GM21367 (cell line): ENCODE measurements around the gene NOL3.

Experiments
- ATAC-seq: cut with Tn5 transposase; IDR thresholded peaks from one replicate; pipeline ENCODE4 v1.9.1; 2021; ENCODE audit not compliant: unreplicated experiment

NOL3 gene

DNA sequence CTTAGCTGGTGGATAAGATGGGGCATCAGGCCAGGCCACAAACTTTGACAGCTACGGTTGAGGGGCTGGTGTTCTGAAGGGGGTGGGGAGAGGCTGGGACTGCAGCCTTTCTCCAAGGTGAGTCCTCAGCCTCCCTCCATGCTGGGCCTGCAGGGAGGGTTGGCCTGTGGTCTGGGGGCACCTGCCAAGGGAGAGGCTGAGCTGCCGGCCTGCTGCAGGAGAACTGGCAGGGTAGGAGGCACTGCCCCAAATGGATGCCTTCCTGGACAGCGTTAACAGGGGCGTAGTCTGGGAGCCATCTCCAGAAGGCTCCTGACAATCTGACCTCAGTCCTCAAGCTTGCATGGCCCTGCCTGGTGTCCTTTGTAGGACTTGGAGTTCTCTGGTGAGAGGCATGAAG, 33.7 kb downstream of the NOL3 start:
- no peak for ATAC-seq

DNA sequence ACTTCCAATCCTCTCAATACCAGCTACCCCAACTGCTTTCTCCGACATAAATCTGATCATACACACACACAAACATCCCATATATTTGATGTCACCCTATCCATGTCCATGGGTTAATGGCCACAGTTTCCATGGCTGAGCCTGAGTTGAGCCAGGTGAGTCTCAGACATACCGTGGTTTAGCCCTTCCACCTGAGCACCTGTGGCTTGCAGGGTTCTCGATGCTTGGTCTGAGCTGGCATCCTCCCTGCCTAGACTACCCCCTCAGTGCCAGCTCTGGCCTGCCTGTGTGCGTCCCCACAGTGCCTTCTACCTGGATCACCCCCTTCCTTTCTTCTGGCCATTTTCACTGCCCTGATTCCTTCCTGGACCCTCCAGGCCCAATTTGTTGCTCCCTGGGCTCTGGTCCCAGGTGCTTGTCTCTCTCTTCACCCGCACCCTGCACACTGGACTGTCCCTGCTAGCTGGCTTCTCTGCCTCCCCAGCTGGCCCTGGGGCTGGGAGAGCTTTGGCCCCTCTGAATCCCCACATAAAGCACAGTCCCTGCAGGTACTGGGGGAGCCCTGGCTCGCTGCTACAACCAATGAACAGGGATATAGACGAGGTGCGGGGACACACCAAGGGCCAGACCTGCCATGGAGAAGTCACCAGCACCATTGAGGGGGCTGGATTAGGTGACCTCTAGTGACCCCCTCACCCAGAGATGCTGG, 35.9 kb downstream of the NOL3 start:
- ATAC-seq, result no peak

DNA sequence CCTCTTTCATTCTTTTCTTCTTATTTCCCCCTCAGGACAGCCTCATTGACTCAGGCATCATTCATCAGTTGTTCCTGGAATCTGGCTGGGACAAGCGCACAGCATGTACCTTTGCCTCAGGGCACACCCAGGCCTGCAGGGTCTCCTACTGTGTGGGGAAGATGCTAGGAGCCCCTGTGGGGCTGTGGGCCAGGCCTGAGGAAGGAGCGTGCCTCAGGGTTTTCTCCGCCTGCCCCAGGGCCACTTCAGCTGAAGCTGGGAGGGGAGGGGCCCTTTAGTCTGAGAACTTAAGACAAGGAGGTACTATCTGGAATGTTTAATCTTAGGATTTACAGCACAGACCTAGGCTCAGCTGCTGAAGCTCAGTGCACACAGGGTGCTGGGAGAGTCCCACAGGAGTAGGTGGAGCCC, 36.5 kb downstream of the NOL3 start:
- ATAC-seq, result no peak

DNA sequence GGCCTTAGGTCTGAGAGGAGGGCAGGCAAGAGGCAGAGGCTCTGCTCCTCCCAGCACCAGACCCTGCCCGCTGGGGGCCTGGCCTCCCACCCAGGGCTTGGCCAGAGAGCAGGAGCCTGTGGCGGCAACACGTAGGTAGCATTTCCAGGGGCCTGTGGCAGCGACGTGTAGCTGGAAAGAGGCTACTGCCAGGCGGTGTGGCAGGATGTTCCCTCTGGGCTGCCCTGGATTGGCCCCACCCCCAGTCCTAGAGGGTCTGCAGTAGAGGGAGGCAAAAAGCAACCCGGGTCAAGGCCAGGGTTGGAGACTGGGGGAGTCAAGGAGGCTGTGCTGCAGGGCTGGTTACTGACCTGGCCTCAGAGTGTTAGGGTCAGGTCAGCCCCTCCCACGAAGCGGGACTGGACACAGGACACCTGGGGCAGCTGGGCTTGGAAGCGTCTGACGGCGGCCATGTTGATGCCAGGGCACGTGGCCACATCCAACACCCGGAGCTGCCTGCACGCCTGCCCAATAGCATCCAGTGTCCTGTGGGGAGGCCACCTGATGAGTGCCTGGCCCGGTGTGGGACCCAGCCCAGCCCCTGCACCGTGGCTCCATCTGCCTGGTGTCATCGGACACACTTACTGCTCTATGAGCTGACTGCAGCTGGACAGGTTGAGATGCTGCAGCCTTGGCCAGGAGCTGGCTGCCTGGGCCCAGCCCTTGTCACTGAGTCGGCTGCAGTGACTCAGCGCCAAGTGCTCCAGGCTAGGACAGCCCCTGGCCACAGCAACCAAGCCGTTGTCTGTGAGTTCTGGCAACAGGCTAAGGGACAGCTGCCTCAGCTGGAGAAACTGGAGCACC, 37.1 kb downstream of the NOL3 start:
- ATAC-seq, result no peak

DNA sequence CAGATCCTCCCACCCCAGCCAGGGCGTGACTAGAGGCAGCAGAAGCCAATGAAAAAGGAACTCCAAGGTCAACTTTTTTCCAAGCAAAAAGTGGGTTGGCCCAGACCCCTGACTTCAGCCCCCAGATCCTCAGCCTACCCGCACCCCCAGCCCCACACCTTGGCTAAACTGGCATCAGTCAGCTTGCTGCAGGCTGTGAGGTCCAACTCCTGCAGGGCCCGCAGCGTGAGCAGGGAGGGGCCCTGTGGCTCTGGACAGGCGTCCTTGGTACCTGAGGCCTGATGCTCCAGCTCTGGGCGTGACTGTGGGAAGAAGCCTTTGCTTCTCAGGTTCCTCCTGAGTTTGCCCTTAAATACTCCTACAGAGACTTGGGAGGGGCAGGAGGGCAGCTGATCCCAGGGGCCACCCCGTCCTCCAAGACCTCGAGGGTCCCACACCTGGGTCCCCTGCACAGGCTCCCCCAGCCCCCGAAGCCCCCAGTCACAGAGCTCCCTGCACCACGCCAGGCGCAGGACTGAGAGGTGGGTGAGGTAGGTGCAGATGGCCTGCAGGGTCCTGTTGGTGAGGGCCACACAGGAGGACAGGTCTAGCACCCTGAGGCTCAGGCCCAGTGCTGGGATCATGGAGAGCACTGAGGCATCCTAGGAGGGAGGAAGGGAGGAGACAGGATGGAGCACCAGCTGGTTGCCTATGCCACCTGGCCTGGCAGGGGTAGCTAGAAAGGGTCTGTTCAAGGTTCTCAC, 38.0 kb downstream of the NOL3 start:
- no peak for ATAC-seq

DNA sequence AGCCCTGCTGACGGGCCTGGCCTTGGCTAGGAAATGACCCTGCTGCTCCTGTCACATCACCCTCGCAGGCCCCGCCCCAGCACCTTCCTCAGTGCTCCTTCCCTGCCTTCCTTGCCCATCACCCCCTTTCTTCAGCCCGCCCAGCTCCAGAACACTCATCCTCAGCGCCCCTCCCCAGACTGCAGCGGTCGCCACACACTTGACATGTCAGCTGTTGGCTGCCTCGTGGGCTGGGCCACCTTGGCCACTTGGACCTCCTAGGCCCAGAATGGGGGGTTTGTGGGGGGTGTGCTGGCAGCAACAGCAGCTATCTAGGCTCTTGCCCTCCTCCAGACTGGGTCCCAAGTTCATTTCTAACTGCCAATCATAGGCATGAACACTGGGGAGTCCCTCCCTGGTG, 39.2 kb downstream of the NOL3 start:
- ATAC-seq, result no peak

DNA sequence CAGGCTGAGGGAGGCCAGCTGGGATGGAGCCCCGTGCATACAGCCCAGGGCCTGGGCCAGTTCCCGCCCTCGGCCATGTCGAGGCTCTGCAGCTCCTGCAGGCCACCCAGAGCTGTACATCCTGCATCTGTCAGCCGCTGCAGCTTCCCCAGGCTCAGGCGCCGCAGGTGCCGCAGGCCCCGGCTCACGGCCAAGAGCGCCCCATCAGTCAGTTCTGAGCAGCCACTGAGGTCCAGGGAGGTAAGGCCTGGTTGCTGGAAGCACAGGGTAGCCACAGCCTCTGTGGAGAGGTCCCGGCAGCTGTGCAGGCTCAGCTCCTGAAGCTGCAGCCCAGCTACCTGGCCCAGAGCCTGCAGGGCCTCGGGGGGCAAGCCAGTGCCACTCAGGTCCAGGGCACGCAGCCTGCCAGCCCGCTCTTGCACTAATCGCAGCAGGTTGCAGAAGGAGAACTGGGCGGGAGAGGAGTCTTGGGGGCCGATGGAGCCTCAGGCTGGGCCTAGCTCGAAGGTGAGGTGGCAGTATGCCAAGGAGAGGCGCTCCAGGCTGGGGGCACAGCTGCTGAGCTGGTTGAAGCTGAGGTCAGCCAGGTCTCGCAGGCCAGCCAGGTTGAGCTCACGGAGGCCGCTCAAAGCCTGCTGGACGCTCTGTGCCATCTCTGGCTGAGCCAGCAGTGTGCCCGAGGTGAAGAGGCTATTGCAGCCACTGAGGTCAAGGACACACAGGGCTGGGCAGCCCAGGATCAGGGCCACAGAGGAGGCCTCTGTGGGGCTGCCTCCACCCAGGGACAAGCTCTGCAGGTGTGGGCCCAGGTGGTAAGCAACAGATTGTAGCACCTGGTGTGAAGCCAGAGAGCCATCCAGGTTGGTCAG, 40.0 kb downstream of the NOL3 start:
- no peak for ATAC-seq

DNA sequence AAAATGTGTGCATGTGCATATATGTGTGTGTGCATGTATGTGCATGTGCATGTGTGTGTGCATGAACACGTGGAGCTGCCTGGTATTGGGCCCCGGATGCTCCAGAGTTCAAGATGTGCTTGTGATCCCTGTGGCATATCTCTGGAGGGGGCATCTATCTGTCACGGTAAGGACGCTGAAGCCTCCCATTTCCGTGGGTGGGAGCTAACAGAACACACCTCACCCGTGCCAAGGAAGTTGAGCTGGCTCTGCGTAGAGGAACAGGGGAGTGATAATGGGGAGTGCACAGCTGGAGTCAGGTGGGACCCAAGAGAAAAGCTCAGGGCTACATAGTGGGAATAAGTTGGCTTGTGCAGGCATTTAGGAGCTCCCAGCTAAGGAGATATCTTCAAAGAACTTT, 41.3 kb downstream of the NOL3 start:
- ATAC-seq, result no peak

DNA sequence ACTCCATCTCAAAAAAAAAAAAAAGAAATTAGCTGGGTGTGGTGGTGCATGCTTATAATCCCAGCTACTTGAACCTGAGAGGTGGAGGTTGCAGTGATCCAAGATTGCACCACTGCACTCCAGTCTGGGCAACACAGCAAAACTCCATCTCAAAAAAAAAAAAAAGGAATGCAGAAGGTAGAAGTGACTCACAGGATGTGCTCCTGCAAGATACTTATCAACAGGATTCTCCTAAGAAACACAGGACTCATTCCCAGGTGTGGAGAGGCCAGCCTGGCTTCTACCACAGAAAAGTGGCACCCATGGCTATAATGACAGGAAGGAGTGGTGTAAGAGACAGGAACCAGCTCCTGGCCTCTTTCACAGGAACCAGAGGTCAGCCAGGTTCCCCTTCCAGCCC, 42.4 kb downstream of the NOL3 start:
- no peak for ATAC-seq

DNA sequence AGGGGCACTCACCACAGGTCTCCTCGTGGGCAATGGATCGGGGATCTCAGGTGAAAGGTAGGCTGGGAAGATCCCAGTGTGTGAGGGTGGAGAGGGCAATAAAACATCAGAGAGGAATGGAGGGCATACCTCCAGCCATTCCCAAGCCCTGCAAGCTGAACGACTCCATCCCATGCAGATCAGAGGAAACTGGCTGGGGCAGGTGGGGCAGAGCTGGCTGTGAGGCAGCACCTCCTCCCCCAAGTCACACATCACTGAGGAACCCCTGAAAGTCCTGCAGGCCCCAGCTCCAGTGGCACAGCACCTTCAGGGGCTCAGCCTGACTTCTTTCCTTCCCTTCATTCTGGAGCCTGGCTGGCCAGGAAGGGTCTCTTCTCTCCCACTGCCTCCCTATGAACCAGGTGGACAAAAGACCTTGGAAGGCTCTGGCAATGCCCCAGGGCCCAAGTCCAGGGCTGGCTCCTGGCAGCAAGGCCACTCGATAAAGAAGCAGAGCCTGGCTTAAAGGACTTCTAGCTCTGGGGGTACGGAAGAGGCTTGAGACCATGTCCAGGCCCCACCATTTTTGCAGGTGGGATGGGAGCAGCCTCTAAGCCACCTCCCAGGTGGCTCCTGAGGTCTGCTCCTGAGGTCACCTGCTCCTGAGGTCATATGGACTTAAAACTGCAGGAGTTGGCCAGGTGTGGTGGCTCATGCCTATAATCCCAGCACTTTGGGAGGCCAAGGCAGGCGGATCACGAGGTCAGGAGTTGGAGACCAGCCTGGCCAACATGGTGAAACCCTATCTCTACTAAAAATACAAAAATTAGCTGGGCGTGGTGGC, 43.1 kb downstream of the NOL3 start:
- no peak for ATAC-seq

DNA sequence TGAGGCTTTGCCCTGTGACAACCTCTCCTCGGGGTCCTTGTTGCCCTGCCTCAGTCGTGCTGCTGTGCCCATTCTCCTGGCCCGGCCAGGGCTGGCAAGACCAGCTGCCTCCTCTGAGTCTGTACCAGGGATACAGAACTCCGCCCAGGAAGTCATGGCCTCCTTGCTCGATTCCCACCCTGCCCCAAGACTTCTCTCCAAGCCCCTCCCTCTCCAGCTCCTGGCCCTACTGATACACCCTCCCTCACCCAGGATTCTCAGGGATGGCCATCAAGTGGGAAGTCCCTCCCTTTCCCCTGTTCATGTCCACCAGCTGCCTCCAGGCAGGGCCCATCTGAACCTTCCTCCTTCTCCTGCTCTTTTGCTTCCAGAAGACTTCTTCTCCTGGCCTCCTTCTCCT, 45.4 kb downstream of the NOL3 start:
- no peak for ATAC-seq

DNA sequence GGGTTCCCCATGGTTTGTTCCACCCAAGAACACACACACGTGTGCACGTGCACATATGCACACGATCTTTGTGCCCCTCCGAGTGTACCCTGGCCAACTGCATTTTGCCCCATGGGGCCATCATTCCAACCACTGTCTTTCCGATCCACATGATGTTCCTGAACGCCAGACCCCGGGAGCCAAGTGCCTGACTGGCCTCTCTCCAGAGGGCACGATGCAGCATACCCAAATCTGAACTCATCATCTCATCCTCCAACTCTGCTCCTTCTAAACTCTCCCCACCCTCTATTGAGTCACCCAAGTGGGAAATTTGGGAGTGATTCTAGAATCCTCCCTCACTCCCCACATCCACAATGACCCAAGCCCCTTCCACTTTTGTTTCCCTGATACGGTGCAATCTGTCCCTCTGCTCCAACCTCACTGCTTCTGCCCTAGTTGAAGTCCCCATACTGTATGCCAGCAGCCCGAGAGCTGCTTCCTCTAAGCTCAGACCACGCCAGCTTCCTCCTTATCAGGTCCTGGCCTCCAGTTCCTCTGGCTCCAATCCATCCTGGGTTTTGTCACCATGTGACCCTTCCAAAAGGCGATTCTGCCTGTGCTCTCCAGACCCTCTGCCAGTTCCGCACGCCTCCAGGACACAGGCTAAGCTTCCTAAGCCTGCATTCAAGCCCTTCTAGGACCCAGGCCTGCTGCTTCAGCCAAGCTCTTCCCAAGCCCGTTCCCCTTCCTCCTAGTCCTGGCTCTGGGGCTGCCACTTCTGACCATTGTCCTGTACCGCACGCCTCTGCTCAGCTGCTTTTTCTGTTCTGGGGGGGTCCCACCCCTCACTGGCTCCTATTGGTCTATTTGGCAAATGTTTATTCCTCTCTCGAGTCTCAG, 46.5 kb downstream of the NOL3 start:
- no peak for ATAC-seq

DNA sequence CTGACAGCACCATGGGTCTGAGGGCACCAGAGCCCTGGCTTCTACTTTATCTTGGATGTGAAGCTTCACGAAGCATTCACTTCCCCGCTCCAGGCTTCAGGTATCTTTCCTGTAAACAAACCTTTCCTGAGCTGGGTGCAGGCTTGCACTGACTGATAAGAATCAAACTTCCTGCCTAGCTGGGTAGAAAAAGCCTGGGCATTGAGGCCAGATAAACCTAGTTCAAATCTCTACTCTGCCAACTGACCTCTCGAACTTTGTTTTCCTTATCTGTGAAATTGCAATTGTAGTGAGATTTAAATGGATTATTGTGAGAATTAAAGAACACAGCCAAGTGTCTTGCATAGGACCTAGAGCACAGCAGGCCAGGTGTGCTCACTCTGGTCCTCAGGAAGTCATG, 53.7 kb downstream of the NOL3 start:
- ATAC-seq, result no peak
